Epithelial cell of prostate (primary cell): ENCODE data around the gene MYH14.

Experiments
- DNase-seq: peaks from one replicate; pipeline ENCODE4 v3.0.0-alpha.2; 2011; ENCODE audit warnings: low read depth, low spot score
- H3K27ac ChIP-seq: fragments of 450-650 bp; 2 replicates; pipeline ENCODE4 v1.5.1; 2017; ENCODE audit warnings: mild to moderate bottlenecking

Gene MYH14

GRCh38 chr19:50192463-50193211 is 10.8 kb upstream of the MYH14 start:
- no peak for DNase-seq
- H3K27ac ChIP-seq: no peak overlapping the region

- H3K27ac ChIP-seq: no peak overlapping the region
- DNase-seq: no peak
These were observed 8.2 kb upstream of the MYH14 start for GRCh38 chr19:50195224-50195623.

- DNase-seq: no peak
- H3K27ac ChIP-seq: no peak overlapping the region
These were observed 7.0 kb upstream of the MYH14 start for GRCh38 chr19:50196322-50196932.

GRCh38 chr19:50197348-50197747 is 6.1 kb upstream of the MYH14 start:
- no peak overlapping the region for H3K27ac ChIP-seq
- no peak for DNase-seq

- DNase-seq: no peak
- no peak overlapping the region for H3K27ac ChIP-seq
These were observed 4.8 kb upstream of the MYH14 start for GRCh38 chr19:50198431-50199258.

- DNase-seq: no peak
- no peak overlapping the region for H3K27ac ChIP-seq
These were observed 4.2 kb upstream of the MYH14 start for GRCh38 chr19:50199259-50199555.

- H3K27ac ChIP-seq: no peak overlapping the region
- no peak for DNase-seq
These were observed 1.0 kb upstream of the MYH14 start for GRCh38 chr19:50202386-50202785.

- no peak for DNase-seq
- no peak overlapping the region for H3K27ac ChIP-seq
These were observed 501 bp upstream of the MYH14 start for GRCh38 chr19:50202962-50203280.

GRCh38 chr19:50204081-50204428 is 633 bp downstream of the MYH14 start:
- no peak for DNase-seq
- no peak overlapping the region for H3K27ac ChIP-seq

GRCh38 chr19:50204811-50205675 is 1.6 kb downstream of the MYH14 start:
- H3K27ac ChIP-seq: peak overlapping the region; percentile 39
- DNase-seq: no peak

- no peak for DNase-seq
- H3K27ac ChIP-seq: peak overlapping the region; percentile 39
These were observed 2.3 kb downstream of the MYH14 start for GRCh38 chr19:50205681-50206138.

- H3K27ac ChIP-seq: no peak overlapping the region
- DNase-seq: no peak
These were observed 2.8 kb downstream of the MYH14 start for GRCh38 chr19:50206191-50206590.

GRCh38 chr19:50207730-50208129 is 4.3 kb downstream of the MYH14 start:
- H3K27ac ChIP-seq: no peak overlapping the region
- DNase-seq: no peak

- H3K27ac ChIP-seq: no peak overlapping the region
- no peak for DNase-seq
These were observed 5.7 kb downstream of the MYH14 start for GRCh38 chr19:50209131-50209530.

GRCh38 chr19:50210425-50210824 is 7.0 kb downstream of the MYH14 start:
- no peak for DNase-seq
- H3K27ac ChIP-seq: no peak overlapping the region

GRCh38 chr19:50213925-50214324 is 10.5 kb downstream of the MYH14 start:
- no peak for DNase-seq
- peak overlapping the region; percentile 48 for H3K27ac ChIP-seq

GRCh38 chr19:50214699-50215543 is 11.5 kb downstream of the MYH14 start:
- H3K27ac ChIP-seq: peak overlapping the region; percentile 48
- DNase-seq: peak; percentile 66

- peak overlapping the region; percentile 48 for H3K27ac ChIP-seq
- no peak for DNase-seq
These were observed 12.4 kb downstream of the MYH14 start for GRCh38 chr19:50215820-50216219.

GRCh38 chr19:50221087-50221486 is 17.7 kb downstream of the MYH14 start:
- H3K27ac ChIP-seq: no peak overlapping the region
- DNase-seq: no peak
